SKM-1 (cell line): ENCODE measurements around the gene LYPD6B.

Source experiments
- DNase-seq: peaks from one replicate; lab custom pipeline; 2025; ENCODE audit not compliant: unreplicated experiment; lab: John Stamatoyannopoulos, UW

Gene LYPD6B

DNA sequence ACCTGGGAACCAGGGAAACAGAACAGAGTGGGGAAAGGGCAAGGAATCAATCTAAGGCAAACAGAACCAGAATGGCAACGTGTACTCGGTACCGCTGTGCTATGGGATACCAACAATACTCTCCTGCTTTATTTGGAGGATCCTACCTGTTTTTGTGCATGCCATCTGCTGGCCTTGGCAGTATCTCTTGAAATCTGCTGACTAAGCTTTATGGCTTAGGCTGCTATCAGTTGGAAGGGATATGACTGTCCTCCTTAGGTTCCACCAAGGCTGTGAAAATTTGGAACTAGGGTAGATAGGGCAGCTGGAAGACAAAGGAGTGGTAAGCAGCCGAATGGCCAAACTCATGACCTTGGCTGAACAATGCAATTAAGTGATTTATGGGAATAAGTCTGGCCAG lies 220.6 kb downstream of the LYPD6B start:
- DNase-seq = no peak

DNA sequence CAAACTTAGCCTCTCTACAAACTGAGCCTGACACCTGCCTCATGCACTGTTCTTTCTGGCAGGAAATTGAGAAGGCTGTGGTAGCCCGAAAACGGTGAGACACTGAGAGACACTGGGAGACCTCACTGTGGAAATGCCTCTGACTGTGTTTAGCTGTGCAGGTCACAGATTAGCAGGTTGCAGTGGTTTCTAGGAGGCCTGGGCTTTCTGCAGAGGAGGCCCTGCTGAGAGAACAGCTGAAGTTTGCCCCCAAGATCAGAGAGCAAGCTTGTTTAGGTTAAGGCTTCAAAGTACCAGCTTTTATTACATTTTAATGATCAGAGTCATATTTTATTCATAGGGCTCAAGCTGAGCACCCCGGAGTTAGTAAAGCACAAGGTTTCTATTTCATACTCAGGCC lies 223.2 kb downstream of the LYPD6B start:
- DNase-seq = no peak
